ENCODE data around the gene RASGEF1C. TPM values are rescaled to one million over a fixed set of nuclear protein-coding genes. Genes with fewer than 3 reads are reported as not detected.

RASGEF1C gene
- total and polyA plus RNA-seq, 10 donors = 0.06 to 1.1 (median 0.21) TPM; not detected in 6

DNA sequence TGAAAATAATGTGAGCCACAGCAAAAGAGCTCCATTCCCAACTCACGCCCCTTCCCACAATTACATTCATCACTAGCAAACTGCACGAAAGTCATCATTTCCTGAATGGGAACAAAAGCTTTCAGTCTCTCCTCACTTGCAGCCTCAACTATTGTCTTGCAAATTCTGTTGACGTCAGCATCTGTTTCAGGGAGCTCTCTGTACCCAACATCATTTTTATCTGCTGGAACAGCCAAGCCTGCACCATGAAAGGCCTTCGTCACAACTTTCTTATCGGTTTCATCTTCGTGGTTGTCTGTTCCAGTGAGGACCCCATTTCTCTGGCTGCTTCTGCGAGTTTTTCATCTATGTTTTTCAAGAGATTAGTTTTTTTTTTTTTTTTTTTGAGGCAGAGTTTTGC is 123.2 kb downstream of the RASGEF1C start:
- WGBS, 5 donors = 42 to 58% (median 53%) methylated on average over 7 of the region's 7 CpGs
- H3K4me3 ChIP-seq = no peak overlapping the region
- H3K27ac ChIP-seq = no peak overlapping the region
- H3K9me3 ChIP-seq = no peaks in the 10 kb centered on the region
- no peaks in the 10 kb centered on the region for H3K36me3 ChIP-seq
- no peak for DNase-seq
- H3K27me3 ChIP-seq (replicated peaks in 1 of 7) = peaks cover 0 to 47% (median 4%) of the 10 kb centered on the region in 7 donors
- TF ChIP-seq POLR2A (IDR thresholded peaks at IDR 0.05) (no peak), POLR2AphosphoS5 (IDR thresholded peaks at IDR 0.05) (no peak)
- TF ChIP-seq, protein P1, sequence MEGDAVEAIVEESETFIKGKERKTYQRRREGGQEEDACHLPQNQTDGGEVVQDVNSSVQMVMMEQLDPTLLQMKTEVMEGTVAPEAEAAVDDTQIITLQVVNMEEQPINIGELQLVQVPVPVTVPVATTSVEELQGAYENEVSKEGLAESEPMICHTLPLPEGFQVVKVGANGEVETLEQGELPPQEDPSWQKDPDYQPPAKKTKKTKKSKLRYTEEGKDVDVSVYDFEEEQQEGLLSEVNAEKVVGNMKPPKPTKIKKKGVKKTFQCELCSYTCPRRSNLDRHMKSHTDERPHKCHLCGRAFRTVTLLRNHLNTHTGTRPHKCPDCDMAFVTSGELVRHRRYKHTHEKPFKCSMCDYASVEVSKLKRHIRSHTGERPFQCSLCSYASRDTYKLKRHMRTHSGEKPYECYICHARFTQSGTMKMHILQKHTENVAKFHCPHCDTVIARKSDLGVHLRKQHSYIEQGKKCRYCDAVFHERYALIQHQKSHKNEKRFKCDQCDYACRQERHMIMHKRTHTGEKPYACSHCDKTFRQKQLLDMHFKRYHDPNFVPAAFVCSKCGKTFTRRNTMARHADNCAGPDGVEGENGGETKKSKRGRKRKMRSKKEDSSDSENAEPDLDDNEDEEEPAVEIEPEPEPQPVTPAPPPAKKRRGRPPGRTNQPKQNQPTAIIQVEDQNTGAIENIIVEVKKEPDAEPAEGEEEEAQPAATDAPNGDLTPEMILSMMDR (IDR thresholded peaks at IDR 0.05 in 8 of 11, conservative IDR thresholded peaks at IDR 0.05 in 3 of 11) = no peak
- intact Hi-C loops (cut with DNase I; ENCODE audit: low total_unique reads) = no loop called here
- H3K4me1 ChIP-seq = peaks cover 0 to 25% (median 9%) of the 10 kb centered on the region in 6 donors

- intact Hi-C loops (cut with DNase I; ENCODE audit: low total_unique reads) = no loop called here
- Histone ChIP-seq H3K27ac (peak overlapping the region in 1 of 8 donors; percentile 9), H3K36me3 (no peaks in the 10 kb centered on the region), H3K4me1 (peaks cover 0 to 23% (median under 1%) of the 10 kb centered on the region in 6 donors), H3K27me3 (replicated peaks in 1 of 7) (peaks cover 0 to 51% (median 4%) of the 10 kb centered on the region in 7 donors), H3K9me3 (no peaks in the 10 kb centered on the region), H3K4me3 (no peak overlapping the region)
- WGBS, 5 donors = 21 to 29% (median 26%) methylated on average over 13 of the region's 13 CpGs
- TF ChIP-seq POLR2A (IDR thresholded peaks at IDR 0.05) (no peak), POLR2AphosphoS5 (IDR thresholded peaks at IDR 0.05) (no peak)
- TF ChIP-seq, protein P1 (IDR thresholded peaks at IDR 0.05 in 8 of 11, conservative IDR thresholded peaks at IDR 0.05 in 3 of 11) = no peak
- no peak for DNase-seq
Observed at GRCh38 chr5:180084638-180085561, 124.1 kb downstream of the RASGEF1C start.

GRCh38 chr5:180083529-180084060 is 125.4 kb downstream of the RASGEF1C start:
- Histone ChIP-seq H3K36me3 (no peaks in the 10 kb centered on the region), H3K4me3 (no peak overlapping the region), H3K27me3 (replicated peaks in 1 of 7) (peaks cover 0 to 62% (median 4%) of the 10 kb centered on the region in 7 donors), H3K27ac (no peak overlapping the region), H3K9me3 (no peaks in the 10 kb centered on the region), H3K4me1 (peaks cover 0 to 22% (median 0%) of the 10 kb centered on the region in 6 donors)
- 89 to 92% (median 91%) methylated on average over 10 of the region's 10 CpGs for WGBS, 5 donors
- DNase-seq = no peak
- intact Hi-C loops (cut with DNase I; ENCODE audit: low total_unique reads) = no loop called here
- TF ChIP-seq, protein P1 (IDR thresholded peaks at IDR 0.05 in 8 of 11, conservative IDR thresholded peaks at IDR 0.05 in 3 of 11) = no peak
- TF ChIP-seq POLR2AphosphoS5 (IDR thresholded peaks at IDR 0.05) = no peak
- no peak for TF ChIP-seq POLR2A (IDR thresholded peaks at IDR 0.05)
